SK-N-SH (cell line): ENCODE data around the gene SYNE1. TPM values are rescaled to one million over a fixed set of nuclear protein-coding genes. Genes with fewer than 3 reads are reported as not detected.
"Not testable (repeated sequence)": the region's sequence is repeated elsewhere in the genome, so short reads cannot be mapped to it uniquely, and the experiment has no call there.

ENCODE experiments used
- CTCF ChIA-PET: fragments of 300-600, 350-600 bp; formaldehyde crosslinking; extraction: SDS; loops from one replicate; lab custom pipeline; 2021; lab: Yijun Ruan, JAX
- POLR2A ChIA-PET: fragments of 350-600 bp; sonication (Branson Sonifier 250); formaldehyde crosslinking; extraction: SDS; loops from one replicate; lab custom pipeline; 2020; ENCODE audit warnings: antibody characterized with exemption, inconsistent platforms; lab: Yijun Ruan, JAX
- DNase-seq: peaks from one replicate; pipeline ENCODE4 v3.0.0; 2012
- H2AFZ ChIP-seq: fragments of 200-600 bp; sonication (generic); 2 replicates; pipeline ENCODE4 v1.8.1; 2016; ENCODE audit warnings: antibody characterized with exemption, mild to moderate bottlenecking, low read depth
- H3F3A ChIP-seq: fragments of 200-600 bp; sonication (generic); replicated peaks from 2 replicates; pipeline ENCODE3; 2016; ENCODE audit warnings: antibody characterized with exemption, mild to moderate bottlenecking; ENCODE audit not compliant: insufficient read depth
- H3K27ac ChIP-seq, 2 experiments: fragments of 200-500 bp in 1 of 2; fragments of 200-600 bp in 1 of 2; sonication (Bioruptor generic) in 1 of 2; sonication (generic), shearing (Covaris generic) in 1 of 2; 2 replicates each; pipeline versions ENCODE4 v1.5.1 to v1.6.1; 2014 to 2016; ENCODE audit warnings: low read depth in 2 of 2, inconsistent platforms in 1 of 2, low read length in 1 of 2, mild to moderate bottlenecking in 1 of 2, mixed read lengths in 1 of 2
- H3K27me3 ChIP-seq: fragments of 200-600 bp; sonication (generic), shearing (Covaris generic); 2 replicates; pipeline ENCODE4 v1.6.1; 2016; ENCODE audit warnings: mixed run types; ENCODE audit not compliant: insufficient read depth
- H3K36me3 ChIP-seq, 2 experiments: fragments of 200-500 bp in 1 of 2; fragments of 200-600 bp in 1 of 2; sonication (Bioruptor generic) in 1 of 2; sonication (generic) in 1 of 2; replicated peaks in 1 of 2; 2 replicates each; pipeline versions ENCODE3 to v1.5.1; 2014 to 2016; ENCODE audit warnings: low read length in 1 of 2, mild to moderate bottlenecking in 1 of 2; ENCODE audit not compliant: insufficient read depth in 2 of 2, control insufficient read depth in 1 of 2
- H3K4me1 ChIP-seq, 2 experiments: fragments of 200-500 bp in 1 of 2; fragments of 200-600 bp in 1 of 2; sonication (Bioruptor generic) in 1 of 2; sonication (generic), shearing (Covaris generic) in 1 of 2; 2 replicates each; pipeline versions ENCODE4 v1.5.1 to v1.6.1; 2014 to 2016; ENCODE audit warnings: low read depth in 1 of 2, low read length in 1 of 2, mixed run types in 1 of 2; ENCODE audit not compliant: insufficient read depth in 2 of 2, control insufficient read depth in 1 of 2
- H3K4me2 ChIP-seq: fragments of 200-600 bp; sonication (generic), shearing (Covaris generic); 2 replicates; pipeline ENCODE4 v1.6.1; 2017; ENCODE audit warnings: mixed run types
- H3K4me3 ChIP-seq, 2 experiments: fragments of 200-500 bp in 1 of 2; fragments of 200-600 bp in 1 of 2; sonication (Bioruptor generic) in 1 of 2; sonication (generic), shearing (Covaris generic) in 1 of 2; 2 replicates each; pipeline versions ENCODE4 v1.5.1 to v1.8.1; 2014 to 2016; ENCODE audit warnings: low read depth in 2 of 2, inconsistent platforms in 1 of 2, low read length in 1 of 2, mild to moderate bottlenecking in 1 of 2, mixed read lengths in 1 of 2, moderate library complexity in 1 of 2
- H3K79me2 ChIP-seq: fragments of 200-600 bp; sonication (generic); 2 replicates; pipeline ENCODE4 v1.8.1; 2017; ENCODE audit warnings: mild to moderate bottlenecking; ENCODE audit not compliant: insufficient read depth
- H3K9ac ChIP-seq: fragments of 200-600 bp; sonication (generic); 2 replicates; pipeline ENCODE4 v1.6.1; 2017; ENCODE audit warnings: mixed run types
- H3K9me2 ChIP-seq: fragments of 200-600 bp; sonication (generic); 2 replicates; pipeline ENCODE4 v1.6.1; 2017; ENCODE audit warnings: mixed run types
- H3K9me3 ChIP-seq: fragments of 200-600 bp; sonication (generic); 2 replicates; pipeline ENCODE4 v1.6.1; 2017; ENCODE audit warnings: mixed run types, mild to moderate bottlenecking, moderate library complexity
- H4K20me1 ChIP-seq: fragments of 200-600 bp; sonication (generic); 2 replicates; pipeline ENCODE4 v1.6.1; 2017; ENCODE audit warnings: mild to moderate bottlenecking, mixed run types; ENCODE audit not compliant: insufficient read depth
- CTCF ChIP-seq: fragments of 200-600 bp; sonication (generic); IDR thresholded peaks from 2 replicates; pipeline ENCODE4 v1.6.1; 2017; ENCODE audit warnings: antibody characterized with exemption, mild to moderate bottlenecking, moderate library complexity
- EZH2phosphoT487 ChIP-seq: fragments of 200-600 bp; sonication (generic); IDR thresholded peaks from 2 replicates; pipeline ENCODE4 v1.6.1; 2017; ENCODE audit warnings: low read depth, mixed run types, mild to moderate bottlenecking, antibody characterized with exemption, moderate library complexity, borderline replicate concordance
- FOXJ3 ChIP-seq: sonication (generic); formaldehyde crosslinking; IDR thresholded peaks from 2 replicates; pipeline ENCODE4 v1.5.1; 2020; ENCODE audit warnings: mild to moderate bottlenecking, missing genetic modification reagents
- GABPA ChIP-seq: IDR thresholded peaks from 2 replicates; pipeline ENCODE4 v1.4.0; 2012; ENCODE audit warnings: low read depth, mild to moderate bottlenecking
- IRF3 ChIP-seq: fragments of 150-350 bp; IDR thresholded peaks from 2 replicates; pipeline ENCODE4 v1.6.1; 2016; ENCODE audit warnings: mild to moderate bottlenecking, low read depth, low read length
- JUND ChIP-seq: IDR thresholded peaks from 2 replicates; pipeline ENCODE4 v1.4.0; 2012
- RAD21 ChIP-seq: IDR thresholded peaks from 2 replicates; pipeline ENCODE4 v1.6.1; 2012; ENCODE audit warnings: mild to moderate bottlenecking, low read length
- SIN3A ChIP-seq: IDR thresholded peaks from 2 replicates; pipeline ENCODE4 v1.6.1; 2012; ENCODE audit warnings: low read depth, mild to moderate bottlenecking, low read length, moderate library complexity, borderline replicate concordance
- WGBS: methylation state at CpG from one replicate; pipeline ENCODE4 v1.1.6; 2017; ENCODE audit warnings: low lambda C conversion rate; 5-methylcytosine and 5-hydroxymethylcytosine counted together
- polyA plus RNA-seq, 3 experiments: library from polyadenylated mRNA; depleted of rRNA; stranded (reverse); fragments of >200 nt; gene quantifications; 2 replicates each; pipeline ENCODE4 v1.2.3, GENCODE V29; 2012
- TF ChIP-seq, protein P1 (sequence below): IDR thresholded peaks from 2 replicates; pipeline ENCODE4 v1.4.0; 2012; ENCODE audit warnings: low read depth, borderline replicate concordance
- TF ChIP-seq, protein P2 (sequence below): IDR thresholded peaks from 2 replicates; pipeline ENCODE4 v1.6.1; 2012; ENCODE audit warnings: mild to moderate bottlenecking, low read depth, low read length, moderate library complexity

SYNE1 gene
- polyA plus RNA-seq, 1 of the 3 experiments (the other 2 are of a cell fraction), result 31.1 TPM

DNA sequence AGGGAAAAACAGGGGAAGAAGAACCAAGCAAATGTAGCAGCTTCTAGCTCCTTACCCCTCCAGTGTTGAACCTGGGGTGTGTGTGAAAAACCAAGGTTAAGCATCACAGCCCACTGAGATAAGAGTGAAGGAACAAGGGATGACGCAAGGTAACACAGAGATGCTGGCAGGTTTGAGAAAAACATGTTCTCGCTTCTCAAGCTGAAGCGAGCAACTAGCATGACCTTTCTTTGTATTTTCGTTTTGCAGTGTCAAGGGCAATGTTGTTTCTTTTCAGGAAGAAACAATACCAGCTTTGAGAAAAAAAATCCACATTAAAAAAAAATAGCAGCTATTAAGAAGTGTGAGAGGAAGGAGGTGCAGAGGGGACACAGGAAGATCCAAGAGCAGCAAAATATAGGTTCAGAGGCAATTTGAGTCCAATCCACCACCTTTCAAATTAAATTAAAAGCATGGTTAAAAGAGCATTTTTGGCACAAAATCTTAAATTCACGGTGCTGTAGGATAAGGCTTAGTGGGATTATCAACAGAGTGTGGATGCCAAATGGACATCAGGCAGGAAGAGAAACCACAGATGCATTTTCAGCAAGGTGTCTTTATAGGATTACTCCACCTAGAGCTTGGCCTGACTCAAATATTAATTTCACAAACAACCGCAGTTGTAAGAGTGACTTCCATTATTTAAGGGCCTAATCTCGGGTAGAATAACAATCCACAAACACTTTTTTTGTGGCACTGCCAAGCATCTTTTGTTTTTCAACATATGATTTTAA is 70.9 kb downstream of the SYNE1 start:
- Histone ChIP-seq H3K4me3 (no peak overlapping the region), H3K4me1 (no peaks in the 10 kb centered on the region; a peak in 2 of 4 replicates), H3K36me3 (peaks cover 0 to 4% of the 10 kb centered on the region in 2 experiments), H4K20me1 (no peaks in the 10 kb centered on the region), H3K9me3 (0 out of 2 replicates have a peak, but pooled peaks cover 2% of the 10 kb centered on the region), H2AFZ (no peak overlapping the region; the same call in 1 of the 2 replicates), H3K4me2 (no peak overlapping the region), H3K79me2 (peaks cover 38% of the 10 kb centered on the region; the same call in 1 of the 2 replicates), H3K27ac (0 out of 4 replicates have a peak overlapping the region, but pooled peaks of 1 of the 2 experiments have one; percentile 19), H3K9me2 (no peaks in the 10 kb centered on the region), H3F3A (peaks cover 18% of the 10 kb centered on the region), H3K9ac (no peak overlapping the region), H3K27me3 (no peaks in the 10 kb centered on the region)
- DNase-seq, result no peak
- TF ChIP-seq SIN3A, result no peak
- TF ChIP-seq JUND, result no peak
- 70% methylated on average over 7 of the region's 7 CpGs for WGBS
- ChIA-PET CTCF (no interaction called here), POLR2A (no interaction called here)

GRCh38 chr6:152563177-152563576 is 74.0 kb downstream of the SYNE1 start:
- Histone ChIP-seq H3K36me3 (peaks cover 0 to 11% of the 10 kb centered on the region in 2 experiments), H3K4me3 (no peak overlapping the region), H2AFZ (no peak overlapping the region), H3F3A (peaks cover 33% of the 10 kb centered on the region), H3K27ac (no peak overlapping the region), H3K4me1 (no peaks in the 10 kb centered on the region; a peak in 1 of 4 replicates), H3K4me2 (no peak overlapping the region), H3K9ac (no peak overlapping the region), H3K79me2 (peaks cover 54% of the 10 kb centered on the region; the same call in 1 of the 2 replicates), H3K27me3 (no peaks in the 10 kb centered on the region), H4K20me1 (no peaks in the 10 kb centered on the region), H3K9me2 (no peaks in the 10 kb centered on the region), H3K9me3 (0 out of 2 replicates have a peak, but pooled peaks cover 6% of the 10 kb centered on the region)
- POLR2A ChIA-PET, result no interaction called here
- 52% methylated on average over 5 of the region's 5 CpGs for WGBS
- TF ChIP-seq FOXJ3 (CRISPR knock-in tag), result no peak
- no peak for TF ChIP-seq RAD21
- TF ChIP-seq, protein P1, sequence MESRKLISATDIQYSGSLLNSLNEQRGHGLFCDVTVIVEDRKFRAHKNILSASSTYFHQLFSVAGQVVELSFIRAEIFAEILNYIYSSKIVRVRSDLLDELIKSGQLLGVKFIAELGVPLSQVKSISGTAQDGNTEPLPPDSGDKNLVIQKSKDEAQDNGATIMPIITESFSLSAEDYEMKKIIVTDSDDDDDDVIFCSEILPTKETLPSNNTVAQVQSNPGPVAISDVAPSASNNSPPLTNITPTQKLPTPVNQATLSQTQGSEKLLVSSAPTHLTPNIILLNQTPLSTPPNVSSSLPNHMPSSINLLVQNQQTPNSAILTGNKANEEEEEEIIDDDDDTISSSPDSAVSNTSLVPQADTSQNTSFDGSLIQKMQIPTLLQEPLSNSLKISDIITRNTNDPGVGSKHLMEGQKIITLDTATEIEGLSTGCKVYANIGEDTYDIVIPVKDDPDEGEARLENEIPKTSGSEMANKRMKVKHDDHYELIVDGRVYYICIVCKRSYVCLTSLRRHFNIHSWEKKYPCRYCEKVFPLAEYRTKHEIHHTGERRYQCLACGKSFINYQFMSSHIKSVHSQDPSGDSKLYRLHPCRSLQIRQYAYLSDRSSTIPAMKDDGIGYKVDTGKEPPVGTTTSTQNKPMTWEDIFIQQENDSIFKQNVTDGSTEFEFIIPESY, result no peak
- TF ChIP-seq EZH2phosphoT487, result no peak
- no peak for TF ChIP-seq JUND
- TF ChIP-seq CTCF, result no peak
- TF ChIP-seq IRF3, result no peak
- TF ChIP-seq, protein P2, sequence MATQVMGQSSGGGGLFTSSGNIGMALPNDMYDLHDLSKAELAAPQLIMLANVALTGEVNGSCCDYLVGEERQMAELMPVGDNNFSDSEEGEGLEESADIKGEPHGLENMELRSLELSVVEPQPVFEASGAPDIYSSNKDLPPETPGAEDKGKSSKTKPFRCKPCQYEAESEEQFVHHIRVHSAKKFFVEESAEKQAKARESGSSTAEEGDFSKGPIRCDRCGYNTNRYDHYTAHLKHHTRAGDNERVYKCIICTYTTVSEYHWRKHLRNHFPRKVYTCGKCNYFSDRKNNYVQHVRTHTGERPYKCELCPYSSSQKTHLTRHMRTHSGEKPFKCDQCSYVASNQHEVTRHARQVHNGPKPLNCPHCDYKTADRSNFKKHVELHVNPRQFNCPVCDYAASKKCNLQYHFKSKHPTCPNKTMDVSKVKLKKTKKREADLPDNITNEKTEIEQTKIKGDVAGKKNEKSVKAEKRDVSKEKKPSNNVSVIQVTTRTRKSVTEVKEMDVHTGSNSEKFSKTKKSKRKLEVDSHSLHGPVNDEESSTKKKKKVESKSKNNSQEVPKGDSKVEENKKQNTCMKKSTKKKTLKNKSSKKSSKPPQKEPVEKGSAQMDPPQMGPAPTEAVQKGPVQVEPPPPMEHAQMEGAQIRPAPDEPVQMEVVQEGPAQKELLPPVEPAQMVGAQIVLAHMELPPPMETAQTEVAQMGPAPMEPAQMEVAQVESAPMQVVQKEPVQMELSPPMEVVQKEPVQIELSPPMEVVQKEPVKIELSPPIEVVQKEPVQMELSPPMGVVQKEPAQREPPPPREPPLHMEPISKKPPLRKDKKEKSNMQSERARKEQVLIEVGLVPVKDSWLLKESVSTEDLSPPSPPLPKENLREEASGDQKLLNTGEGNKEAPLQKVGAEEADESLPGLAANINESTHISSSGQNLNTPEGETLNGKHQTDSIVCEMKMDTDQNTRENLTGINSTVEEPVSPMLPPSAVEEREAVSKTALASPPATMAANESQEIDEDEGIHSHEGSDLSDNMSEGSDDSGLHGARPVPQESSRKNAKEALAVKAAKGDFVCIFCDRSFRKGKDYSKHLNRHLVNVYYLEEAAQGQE, result no peak
- TF ChIP-seq GABPA, result no peak
- CTCF ChIA-PET, result no interaction called here
- no peak for DNase-seq

- POLR2A ChIA-PET, H3K9me3 ChIP-seq, H3K4me1 ChIP-seq, H3K9me2 ChIP-seq, H2AFZ ChIP-seq, H3K27me3 ChIP-seq, H3K9ac ChIP-seq, H3K27ac ChIP-seq, H3K4me3 ChIP-seq, CTCF ChIA-PET, H4K20me1 ChIP-seq, H3K4me2 ChIP-seq, DNase-seq: not testable (repeated sequence)
- Histone ChIP-seq H3F3A (peaks cover 29% of the 10 kb centered on the region), H3K36me3 (peaks cover 0 to 15% of the 10 kb centered on the region in 2 experiments), H3K79me2 (peaks cover 59% of the 10 kb centered on the region)
- 71% methylated on average over 1 of the region's 1 CpG for WGBS
Measured at GRCh38 chr6:152558798-152559197, 78.4 kb downstream of the SYNE1 start.
